Stimulated activated CD4-positive, alpha-beta T cell treated with anti-CD3 and anti-CD28 coated beads, Interleukin-1b, Interleukin-23, amount 100 ng/mL, for 1 hour (primary cell): Measurements from ENCODE around the gene TIAM2.

Experiments used
- DNase-seq, 2 donors: peaks; one replicate each; pipeline ENCODE4 v3.0.0-alpha.2; 2020; ENCODE audit warnings: low read depth in 2 of 2

The TIAM2 gene

GRCh38 chr6:155024391-155025027 lies 29.4 kb downstream of the TIAM2 start:
- DNase-seq, result no peak

- no peak for DNase-seq
Observed at GRCh38 chr6:155026022-155026705, 31.0 kb downstream of the TIAM2 start.

- no peak for DNase-seq
Observed at GRCh38 chr6:155026706-155027045, 31.6 kb downstream of the TIAM2 start.

GRCh38 chr6:155030148-155030720 lies 35.1 kb downstream of the TIAM2 start:
- no peak for DNase-seq

GRCh38 chr6:155031091-155031490 lies 36.0 kb downstream of the TIAM2 start:
- no peak for DNase-seq

- no peak for DNase-seq
Observed at GRCh38 chr6:155033021-155033791, 38.1 kb downstream of the TIAM2 start.

GRCh38 chr6:155036907-155037306 lies 41.8 kb downstream of the TIAM2 start:
- DNase-seq, result no peak

- no peak for DNase-seq
Observed at GRCh38 chr6:155038104-155038503, 43.0 kb downstream of the TIAM2 start.

- no peak for DNase-seq
Observed at GRCh38 chr6:155038527-155038926, 43.4 kb downstream of the TIAM2 start.

- DNase-seq, result no peak
Observed at GRCh38 chr6:155039618-155040017, 44.5 kb downstream of the TIAM2 start.

GRCh38 chr6:155040154-155040553 lies 45.0 kb downstream of the TIAM2 start:
- DNase-seq, result no peak

GRCh38 chr6:155040901-155041650 lies 46.0 kb downstream of the TIAM2 start:
- DNase-seq, result no peak

- no peak for DNase-seq
Observed at GRCh38 chr6:155041741-155042279, 46.7 kb downstream of the TIAM2 start.

GRCh38 chr6:155042983-155043382 lies 47.9 kb downstream of the TIAM2 start:
- DNase-seq, result no peak

GRCh38 chr6:155045561-155046404 lies 50.7 kb downstream of the TIAM2 start:
- no peak for DNase-seq

GRCh38 chr6:155047523-155047922 lies 52.4 kb downstream of the TIAM2 start:
- no peak for DNase-seq

GRCh38 chr6:155050311-155050710 lies 55.2 kb downstream of the TIAM2 start:
- peak in 1 of 2 donors; percentile 9 for DNase-seq

- DNase-seq, result no peak
Observed at GRCh38 chr6:155054491-155055250, 59.6 kb downstream of the TIAM2 start.

GRCh38 chr6:155055729-155056128 lies 60.6 kb downstream of the TIAM2 start:
- DNase-seq, result no peak

GRCh38 chr6:155056756-155057155 lies 61.6 kb downstream of the TIAM2 start:
- no peak for DNase-seq
